HEK293 (cell line): ENCODE measurements around the gene CYREN.

Source experiments
- CTCF ChIP-seq: fragments of 450-650 bp; formaldehyde crosslinking; IDR thresholded peaks from 2 replicates; pipeline ENCODE4 v1.5.1; 2016; ENCODE audit warnings: missing biosample characterization, missing genetic modification characterization
- YY1 ChIP-seq: fragments of 450-650 bp; formaldehyde crosslinking; IDR thresholded peaks from 2 replicates; pipeline ENCODE4 v1.5.1; 2018; ENCODE audit warnings: missing biosample characterization, missing genetic modification characterization
- ZBTB11 ChIP-seq: fragments of 450-650 bp; formaldehyde crosslinking; conservative IDR thresholded peaks from 2 replicates; pipeline ENCODE4 v1.5.1; 2016; ENCODE audit warnings: low read depth, missing biosample characterization, missing genetic modification characterization
- ZFP41 ChIP-seq: fragments of 450-650 bp; formaldehyde crosslinking; IDR thresholded peaks from 2 replicates; pipeline ENCODE4 v1.5.1; 2016; ENCODE audit warnings: missing biosample characterization, missing genetic modification characterization, borderline replicate concordance
- ZNF175 ChIP-seq: fragments of 450-650 bp; formaldehyde crosslinking; IDR thresholded peaks from 2 replicates; pipeline ENCODE4 v1.5.1; 2016; ENCODE audit warnings: missing biosample characterization, missing genetic modification characterization
- ZNF18 ChIP-seq: fragments of 450-650 bp; formaldehyde crosslinking; IDR thresholded peaks from 2 replicates; pipeline ENCODE4 v1.5.1; 2016; ENCODE audit warnings: missing biosample characterization, missing genetic modification characterization
- ZNF335 ChIP-seq: fragments of 450-650 bp; formaldehyde crosslinking; conservative IDR thresholded peaks from 2 replicates; pipeline ENCODE4 v1.5.1; 2016; ENCODE audit warnings: missing biosample characterization, missing genetic modification characterization

- TF ChIP-seq CTCF (tag by site-specific recombination) (no peak), ZNF175 (tag by site-specific recombination) (no peak), ZBTB11 (no peak), YY1 (tag by site-specific recombination) (no peak), ZNF18 (tag by site-specific recombination) (no peak), ZNF335 (tag by site-specific recombination) (no peak), ZFP41 (tag by site-specific recombination) (no peak)
Measured at GRCh38 chr7:135174941-135175340, 4.4 kb upstream of the CYREN start.
